GM21786 (cell line): ENCODE measurements around the gene GAD2.
"Not testable (repeated sequence)": the region's sequence is repeated elsewhere in the genome, so short reads cannot be mapped to it uniquely, and the experiment has no call there.

Source experiments
- ATAC-seq: cut with Tn5 transposase; IDR thresholded peaks from one replicate; pipeline ENCODE4 v1.9.1; 2021; ENCODE audit not compliant: unreplicated experiment

GAD2 gene

GRCh38 chr10:26314265-26315013 is 97.9 kb downstream of the GAD2 start:
- no peak for ATAC-seq

GRCh38 chr10:26318672-26319071 is 102.1 kb downstream of the GAD2 start:
- no peak for ATAC-seq

GRCh38 chr10:26323219-26323618 is 106.6 kb downstream of the GAD2 start:
- ATAC-seq: no peak

GRCh38 chr10:26326851-26327250 is 110.3 kb downstream of the GAD2 start:
- ATAC-seq: no peak

- ATAC-seq: no peak
Measured at GRCh38 chr10:26327811-26328210, 111.2 kb downstream of the GAD2 start.

GRCh38 chr10:26331371-26331770 is 114.8 kb downstream of the GAD2 start:
- no peak for ATAC-seq

GRCh38 chr10:26334232-26334931 is 117.8 kb downstream of the GAD2 start:
- no peak for ATAC-seq

- ATAC-seq: peak; percentile 87
Measured at GRCh38 chr10:26334932-26335573, 118.5 kb downstream of the GAD2 start.

GRCh38 chr10:26335574-26336093 is 119.1 kb downstream of the GAD2 start:
- ATAC-seq: peak; percentile 28

- no peak for ATAC-seq
Measured at GRCh38 chr10:26336979-26337378, 120.4 kb downstream of the GAD2 start.

- ATAC-seq: no peak
Measured at GRCh38 chr10:26341701-26342100, 125.1 kb downstream of the GAD2 start.

- not testable (repeated sequence) for ATAC-seq
Measured at GRCh38 chr10:26348821-26349417, 132.3 kb downstream of the GAD2 start.
